Osteoblast (primary cell): Measurements from ENCODE around the gene OR6B1. TPM values are rescaled to one million over a fixed set of nuclear protein-coding genes. Genes with fewer than 3 reads are reported as not detected.

Experiments
- DNase-seq: peaks from one replicate; pipeline ENCODE4 v3.0.0; 2011; ENCODE audit warnings: low spot score, mixed read lengths; ENCODE audit not compliant: insufficient read length; ENCODE audit errors: missing footprints
- H2AFZ ChIP-seq: 2 replicates; pipeline ENCODE4 v1.6.0; 2011; ENCODE audit warnings: mild to moderate bottlenecking, low read length
- H3K27ac ChIP-seq: 2 replicates; pipeline ENCODE4 v1.5.1; 2011; ENCODE audit warnings: mild to moderate bottlenecking, low read depth, low read length, moderate library complexity
- H3K27me3 ChIP-seq: 2 replicates; pipeline ENCODE4 v1.6.0; 2012; ENCODE audit warnings: mild to moderate bottlenecking, control low read depth, inconsistent platforms, low read length, moderate library complexity; ENCODE audit not compliant: insufficient read depth
- H3K36me3 ChIP-seq: 2 replicates; pipeline ENCODE4 v1.5.1; 2011; ENCODE audit warnings: mild to moderate bottlenecking, low read length, control low read depth, moderate library complexity; ENCODE audit not compliant: insufficient read depth
- H3K4me1 ChIP-seq: 2 replicates; pipeline ENCODE4 v1.5.1; 2011; ENCODE audit warnings: mild to moderate bottlenecking, low read length, control low read depth, moderate library complexity; ENCODE audit not compliant: insufficient read depth
- H3K4me2 ChIP-seq: 2 replicates; pipeline ENCODE4 v1.6.0; 2011; ENCODE audit warnings: mild to moderate bottlenecking, low read length; ENCODE audit not compliant: insufficient read depth
- H3K4me3 ChIP-seq: fragments of 200-600 bp; sonication (generic); 3 replicates; pipeline ENCODE4 v1.5.1; 2012; ENCODE audit warnings: mild to moderate bottlenecking, low read length, inconsistent platforms; ENCODE audit not compliant: insufficient read depth
- H3K79me2 ChIP-seq: 2 replicates; pipeline ENCODE4 v1.6.0; 2012; ENCODE audit warnings: mild to moderate bottlenecking, low read length, control low read depth, inconsistent platforms; ENCODE audit not compliant: insufficient read depth
- H3K9me3 ChIP-seq: 2 replicates; pipeline ENCODE4 v1.5.1; 2011; ENCODE audit warnings: low read depth, low read length, control low read depth
- H4K20me1 ChIP-seq: 2 replicates; pipeline ENCODE4 v1.6.0; 2012; ENCODE audit warnings: mild to moderate bottlenecking, low read length, control low read depth; ENCODE audit not compliant: insufficient read depth
- total RNA-seq: library from RNA; depleted of rRNA; stranded (reverse); fragments of >200 nt; gene quantifications from 2 replicates; pipeline ENCODE4 v1.2.3, GENCODE V29; 2012
- TF ChIP-seq, protein P1 (sequence below): IDR thresholded peaks from 2 replicates; pipeline ENCODE4 v1.5.1; 2011; ENCODE audit warnings: mild to moderate bottlenecking, low read depth, low read length, moderate library complexity; ENCODE audit errors: extremely low read depth

Gene OR6B1
- total RNA-seq, 1 donor: not detected

DNA sequence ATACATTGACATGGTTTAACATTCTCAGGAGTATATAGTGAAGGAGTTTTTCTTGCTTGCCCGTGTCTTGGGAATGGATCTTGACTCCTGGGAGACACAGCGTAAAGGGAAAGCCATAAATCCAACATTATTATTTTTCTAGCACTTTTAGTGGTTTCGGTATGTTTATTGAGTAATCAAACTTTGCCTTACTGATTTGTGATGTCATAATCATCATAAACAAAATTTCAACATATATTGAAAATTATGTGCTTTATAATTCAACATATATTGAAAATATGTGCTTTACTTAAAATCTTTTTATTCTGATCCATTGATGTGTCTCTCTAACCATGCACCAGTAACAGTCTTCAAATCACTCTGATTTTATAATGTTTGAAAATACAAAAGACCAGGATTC lies 28.4 kb downstream of the OR6B1 start:
- Histone ChIP-seq H3K36me3 (no peaks in the 10 kb centered on the region), H3K9me3 (no peaks in the 10 kb centered on the region), H4K20me1 (no peaks in the 10 kb centered on the region), H2AFZ (no peak overlapping the region), H3K27me3 (peaks cover 4% of the 10 kb centered on the region), H3K4me2 (no peak overlapping the region), H3K79me2 (no peaks in the 10 kb centered on the region), H3K4me1 (no peaks in the 10 kb centered on the region), H3K27ac (no peak overlapping the region), H3K4me3 (no peak overlapping the region)
- TF ChIP-seq, protein P1, sequence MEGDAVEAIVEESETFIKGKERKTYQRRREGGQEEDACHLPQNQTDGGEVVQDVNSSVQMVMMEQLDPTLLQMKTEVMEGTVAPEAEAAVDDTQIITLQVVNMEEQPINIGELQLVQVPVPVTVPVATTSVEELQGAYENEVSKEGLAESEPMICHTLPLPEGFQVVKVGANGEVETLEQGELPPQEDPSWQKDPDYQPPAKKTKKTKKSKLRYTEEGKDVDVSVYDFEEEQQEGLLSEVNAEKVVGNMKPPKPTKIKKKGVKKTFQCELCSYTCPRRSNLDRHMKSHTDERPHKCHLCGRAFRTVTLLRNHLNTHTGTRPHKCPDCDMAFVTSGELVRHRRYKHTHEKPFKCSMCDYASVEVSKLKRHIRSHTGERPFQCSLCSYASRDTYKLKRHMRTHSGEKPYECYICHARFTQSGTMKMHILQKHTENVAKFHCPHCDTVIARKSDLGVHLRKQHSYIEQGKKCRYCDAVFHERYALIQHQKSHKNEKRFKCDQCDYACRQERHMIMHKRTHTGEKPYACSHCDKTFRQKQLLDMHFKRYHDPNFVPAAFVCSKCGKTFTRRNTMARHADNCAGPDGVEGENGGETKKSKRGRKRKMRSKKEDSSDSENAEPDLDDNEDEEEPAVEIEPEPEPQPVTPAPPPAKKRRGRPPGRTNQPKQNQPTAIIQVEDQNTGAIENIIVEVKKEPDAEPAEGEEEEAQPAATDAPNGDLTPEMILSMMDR: no peak
- no peak for DNase-seq

DNA sequence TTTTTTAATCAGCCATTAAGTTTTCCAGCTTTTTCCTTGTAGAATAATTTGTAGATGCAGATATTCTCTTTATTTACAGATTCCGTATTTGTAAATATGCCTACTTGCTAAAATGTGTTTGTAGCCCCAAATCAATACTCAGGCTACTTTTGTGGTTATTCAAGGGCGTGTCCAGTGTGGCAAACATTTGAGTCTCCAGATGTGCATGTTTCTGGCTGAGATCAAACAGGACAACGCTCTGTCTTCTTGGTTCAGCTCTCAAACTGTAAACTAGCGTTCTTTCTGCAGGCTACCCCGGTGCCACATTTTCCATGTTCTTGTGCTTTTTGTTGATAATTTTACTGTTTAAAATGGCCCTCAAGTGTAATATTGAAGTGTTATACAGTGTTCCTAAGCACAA lies 32.4 kb downstream of the OR6B1 start:
- Histone ChIP-seq H3K4me3 (no peak overlapping the region), H3K27me3 (peaks cover 4% of the 10 kb centered on the region), H3K9me3 (no peaks in the 10 kb centered on the region), H3K36me3 (no peaks in the 10 kb centered on the region), H3K4me2 (no peak overlapping the region), H4K20me1 (no peaks in the 10 kb centered on the region), H3K79me2 (no peaks in the 10 kb centered on the region), H3K4me1 (no peaks in the 10 kb centered on the region), H2AFZ (no peak overlapping the region), H3K27ac (no peak overlapping the region)
- TF ChIP-seq, protein P1: no peak
- DNase-seq: no peak

DNA sequence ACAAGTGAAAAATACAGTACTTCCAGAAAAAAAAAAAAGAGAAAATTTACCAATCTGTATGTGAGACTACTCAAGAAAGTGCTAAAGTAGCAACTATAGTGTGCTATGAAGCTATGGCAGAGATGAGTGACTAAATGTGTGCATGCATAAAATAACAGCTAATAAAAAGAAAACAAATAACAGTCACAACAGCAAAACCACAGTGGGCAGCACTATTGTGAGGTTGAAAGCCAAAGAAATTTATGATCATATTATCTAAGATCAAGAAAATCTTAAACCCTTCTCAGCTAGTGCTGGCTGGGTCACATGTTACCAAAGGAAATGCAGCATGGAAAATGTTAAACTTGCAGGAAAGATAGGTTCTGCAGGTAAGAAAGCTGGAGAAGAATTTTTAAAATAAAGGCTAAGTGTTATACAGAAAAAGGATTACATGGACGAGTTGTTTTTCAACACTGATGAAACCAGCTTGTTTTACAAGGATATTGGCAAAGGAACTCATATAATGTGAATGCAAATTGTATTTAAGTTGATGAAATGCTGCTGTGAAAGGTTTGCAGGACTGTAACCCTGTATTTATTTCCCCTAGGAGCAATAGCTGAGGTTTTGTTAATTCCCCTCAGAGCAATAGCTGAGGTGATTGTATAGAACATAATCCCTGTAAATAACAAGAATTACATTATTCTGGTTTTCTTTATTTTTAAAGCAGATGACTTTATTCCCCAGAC lies 33.0 kb downstream of the OR6B1 start:
- H3K4me3 ChIP-seq: no peak overlapping the region
- H3K36me3 ChIP-seq: no peaks in the 10 kb centered on the region
- H3K27me3 ChIP-seq: peaks cover 4% of the 10 kb centered on the region
- no peaks in the 10 kb centered on the region for H3K9me3 ChIP-seq
- H3K4me1 ChIP-seq: no peaks in the 10 kb centered on the region
- TF ChIP-seq, protein P1: no peak
- no peaks in the 10 kb centered on the region for H4K20me1 ChIP-seq
- H3K4me2 ChIP-seq: no peak overlapping the region
- H2AFZ ChIP-seq: no peak overlapping the region
- no peak for DNase-seq
- no peaks in the 10 kb centered on the region for H3K79me2 ChIP-seq
- H3K27ac ChIP-seq: no peak overlapping the region

DNA sequence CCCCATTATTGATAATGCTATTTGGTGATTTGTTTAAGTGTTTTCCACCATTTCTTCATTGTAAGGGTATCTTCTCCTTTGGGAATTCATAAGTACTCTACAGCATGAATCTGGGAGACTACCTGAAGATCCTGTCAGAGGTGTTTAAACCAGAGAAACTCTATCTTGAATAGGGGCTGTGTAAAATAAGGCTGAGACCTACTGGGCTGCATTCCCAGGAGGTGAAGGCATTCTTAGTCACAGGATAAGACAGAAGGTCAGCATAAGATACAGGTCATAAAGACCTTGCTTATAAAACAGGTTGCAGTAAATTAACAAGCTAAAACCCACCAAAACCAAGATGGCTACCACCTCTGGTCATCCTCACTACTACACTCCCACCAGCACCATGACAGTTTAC lies 35.3 kb downstream of the OR6B1 start:
- H3K4me1 ChIP-seq: no peaks in the 10 kb centered on the region
- H3K27ac ChIP-seq: no peak overlapping the region
- no peak overlapping the region for H2AFZ ChIP-seq
- H3K4me2 ChIP-seq: no peak overlapping the region
- no peak for DNase-seq
- H3K36me3 ChIP-seq: no peaks in the 10 kb centered on the region
- peaks cover 4% of the 10 kb centered on the region for H3K27me3 ChIP-seq
- H3K79me2 ChIP-seq: no peaks in the 10 kb centered on the region
- H3K9me3 ChIP-seq: no peaks in the 10 kb centered on the region
- TF ChIP-seq, protein P1: no peak
- H3K4me3 ChIP-seq: no peak overlapping the region
- H4K20me1 ChIP-seq: no peaks in the 10 kb centered on the region
